CD4-positive, CD25-positive, alpha-beta regulatory T cell (primary cell): ENCODE measurements around the gene PTPRN2. TPM values are rescaled to one million over a fixed set of nuclear protein-coding genes. Genes with fewer than 3 reads are reported as not detected.

ENCODE experiments used
- ATAC-seq, 2 donors: fragments of 150-1000 bp; cut with Tn5 transposase; one replicate each; pipeline ENCODE4 v1.10.0; 2021; ENCODE audit warnings: low read depth in 2 of 2, moderate number of reproducible peaks in 2 of 2, moderate library complexity in 1 of 2
- DNase-seq, 3 donors: peaks; one replicate each; pipeline versions ENCODE4 v3.0.0 to v3.0.0-alpha.2; 2012 to 2022; ENCODE audit warnings: mixed read lengths in 1 of 3
- H3K27ac ChIP-seq: one replicate; pipeline ENCODE4 v1.7.0; 2013; ENCODE audit warnings: mild to moderate bottlenecking, low read length; ENCODE audit not compliant: insufficient read depth, poor library complexity, severe bottlenecking
- H3K27me3 ChIP-seq: one replicate; pipeline ENCODE4 v1.7.0; 2013; ENCODE audit warnings: low read length; ENCODE audit not compliant: control insufficient read depth, insufficient read depth
- H3K36me3 ChIP-seq: one replicate; pipeline ENCODE4 v1.7.0; 2013; ENCODE audit warnings: mild to moderate bottlenecking, low read length, moderate library complexity; ENCODE audit not compliant: control insufficient read depth, insufficient read depth
- H3K4me1 ChIP-seq: 2 replicates; pipeline ENCODE4 v1.7.0; 2013; ENCODE audit warnings: mild to moderate bottlenecking, low read length; ENCODE audit not compliant: insufficient read depth, control insufficient read depth, poor library complexity, severe bottlenecking
- H3K4me3 ChIP-seq: one replicate; pipeline ENCODE4 v1.7.0; 2013; ENCODE audit warnings: low read depth, mild to moderate bottlenecking, low read length, moderate library complexity
- H3K9me3 ChIP-seq, 2 experiments: 1 replicate in 1 of 2; 2 replicates in 1 of 2; pipeline ENCODE4 v1.7.0; 2013; ENCODE audit warnings: low read length in 2 of 2, mild to moderate bottlenecking in 1 of 2, moderate library complexity in 1 of 2; ENCODE audit not compliant: control insufficient read depth in 2 of 2
- H3K27ac Mint-ChIP-seq, 3 donors: one replicate each; pipeline ENCODE4 v1.8.0; 2020 to 2022; ENCODE audit warnings: mild to moderate bottlenecking in 3 of 3, mixed read lengths in 3 of 3, moderate library complexity in 2 of 3
- H3K27me3 Mint-ChIP-seq: one replicate; pipeline ENCODE4 v1.8.0; 2022; ENCODE audit warnings: mild to moderate bottlenecking, mixed read lengths
- H3K36me3 Mint-ChIP-seq: one replicate; pipeline ENCODE4 v1.8.0; 2020; ENCODE audit warnings: mixed read lengths
- H3K4me1 Mint-ChIP-seq, 4 donors: one replicate each; pipeline ENCODE4 v1.8.0; 2020 to 2022; ENCODE audit warnings: mixed read lengths in 4 of 4, mild to moderate bottlenecking in 1 of 4
- H3K4me3 Mint-ChIP-seq, 4 donors: one replicate each; pipeline ENCODE4 v1.8.0; 2020 to 2022; ENCODE audit warnings: mild to moderate bottlenecking in 4 of 4, mixed read lengths in 4 of 4, moderate library complexity in 3 of 4
- H3K9me3 Mint-ChIP-seq, 7 donors: one replicate each; pipeline ENCODE4 v1.8.0; 2020 to 2022; ENCODE audit warnings: mixed read lengths in 7 of 7, mild to moderate bottlenecking in 3 of 7, moderate library complexity in 2 of 7
- polyA plus RNA-seq, 4 donors: library from polyadenylated mRNA; unstranded; fragments of 300-500 nt; fragmentation: Illumina TruSeq; gene quantifications; one replicate each; pipeline ENCODE4 v1.2.3, GENCODE V29; 2021
- total RNA-seq: library from RNA; stranded (reverse); gene quantifications from one replicate; pipeline ENCODE4 v1.2.3, GENCODE V29; 2022

The PTPRN2 gene
- total and polyA plus RNA-seq, 5 donors from 2014 or later, result 1.6 to 4.7 (median 2.7) TPM

DNA sequence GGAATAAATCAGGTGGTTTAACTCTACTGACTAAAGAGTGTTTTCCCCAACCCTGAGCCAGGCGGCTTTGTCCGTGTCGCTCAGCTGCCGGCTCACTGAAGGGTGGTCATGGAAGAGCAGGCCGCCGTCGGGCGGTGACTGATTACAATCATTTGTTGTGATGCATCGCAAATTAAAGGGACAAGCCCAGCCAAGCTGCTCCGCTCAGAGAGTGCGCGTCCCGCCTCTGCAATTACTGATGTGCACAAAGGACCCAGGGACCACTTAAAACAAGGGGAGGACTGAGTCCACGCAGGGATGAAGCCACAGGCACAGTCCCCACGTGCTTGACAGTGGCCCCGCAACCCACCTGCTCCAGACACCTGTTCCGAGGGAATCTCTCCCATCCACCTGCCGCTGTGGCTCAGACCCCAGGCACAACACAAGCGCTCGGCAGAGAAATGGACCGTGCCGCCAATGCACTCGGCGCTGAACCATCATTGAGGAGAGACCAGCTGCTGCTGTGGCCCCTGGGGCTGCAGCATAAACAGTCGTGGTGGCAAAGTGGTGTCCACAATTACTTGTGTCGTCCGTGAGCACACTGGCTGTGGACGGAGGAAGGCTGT is 526.5 kb downstream of the PTPRN2 start:
- Histone ChIP-seq H3K27me3 (no peaks in the 10 kb centered on the region), H3K27ac (no peak overlapping the region), H3K36me3 (no peaks in the 10 kb centered on the region), H3K4me1 (no peaks in the 10 kb centered on the region), H3K9me3 (peaks cover 2 to 14% of the 10 kb centered on the region in 2 experiments), H3K4me3 (no peak overlapping the region)
- H3K9me3 Mint-ChIP-seq, result peaks cover 0 to 4% (median 0%) of the 10 kb centered on the region in 7 donors
- no peak for DNase-seq
- no peaks in the 10 kb centered on the region for H3K4me1 Mint-ChIP-seq
- no peak overlapping the region for H3K27ac Mint-ChIP-seq
- no peak for ATAC-seq
- no peak overlapping the region for H3K4me3 Mint-ChIP-seq
- no peaks in the 10 kb centered on the region for H3K36me3 Mint-ChIP-seq
- no peaks in the 10 kb centered on the region for H3K27me3 Mint-ChIP-seq

DNA sequence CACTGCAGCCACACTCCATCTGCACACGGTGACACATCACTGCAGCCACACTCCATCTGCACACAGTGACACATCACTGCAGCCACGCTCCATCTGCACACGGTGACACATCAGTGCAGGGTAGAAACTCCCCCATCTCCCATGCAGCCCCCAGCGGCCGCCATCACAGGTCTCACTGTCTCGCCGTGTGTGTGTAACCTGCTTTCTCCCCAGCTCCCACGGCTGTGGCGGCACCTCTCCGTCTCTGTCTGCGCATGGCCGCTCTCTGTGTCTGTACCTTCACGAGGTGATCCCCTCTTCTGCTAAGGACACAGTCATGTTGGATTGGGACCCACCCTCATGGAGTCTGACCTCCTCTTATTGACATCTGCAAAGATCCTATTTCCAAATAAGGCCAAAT is 527.4 kb downstream of the PTPRN2 start:
- no peaks in the 10 kb centered on the region for H3K4me1 ChIP-seq
- no peak overlapping the region for H3K4me3 ChIP-seq
- H3K27me3 Mint-ChIP-seq, result no peaks in the 10 kb centered on the region
- H3K27ac ChIP-seq, result no peak overlapping the region
- H3K4me3 Mint-ChIP-seq, result no peak overlapping the region
- no peak overlapping the region for H3K27ac Mint-ChIP-seq
- H3K9me3 Mint-ChIP-seq, result peaks cover 0 to 4% (median 0%) of the 10 kb centered on the region in 7 donors
- H3K36me3 Mint-ChIP-seq, result no peaks in the 10 kb centered on the region
- H3K9me3 ChIP-seq, result peaks cover 2 to 14% of the 10 kb centered on the region in 2 experiments
- no peaks in the 10 kb centered on the region for H3K36me3 ChIP-seq
- ATAC-seq (no peak), DNase-seq (no peak)
- H3K4me1 Mint-ChIP-seq, result no peaks in the 10 kb centered on the region
- H3K27me3 ChIP-seq, result no peaks in the 10 kb centered on the region

DNA sequence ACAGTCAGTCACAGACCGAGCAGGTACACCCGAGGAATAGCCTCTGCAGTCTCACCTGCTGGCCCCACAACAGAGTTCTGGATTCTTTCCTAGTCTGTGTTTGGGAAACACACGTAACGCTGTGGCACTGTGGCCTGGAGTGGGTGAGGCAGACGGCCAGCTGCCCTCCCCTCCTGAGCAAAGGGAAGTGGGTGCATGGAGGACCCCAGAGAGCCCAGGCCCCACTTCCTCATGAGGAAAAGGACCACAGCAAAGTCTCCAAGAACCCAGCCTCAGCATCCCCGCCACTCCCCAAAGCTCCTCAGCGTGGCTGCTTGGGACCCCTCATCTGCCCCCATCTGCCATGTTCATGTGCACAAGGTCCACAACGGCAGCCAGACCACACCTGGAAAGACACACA is 530.2 kb downstream of the PTPRN2 start:
- H3K27ac Mint-ChIP-seq, result no peak overlapping the region
- Histone ChIP-seq H3K4me3 (no peak overlapping the region), H3K9me3 (peaks cover 2 to 14% of the 10 kb centered on the region in 2 experiments), H3K27ac (no peak overlapping the region), H3K36me3 (no peaks in the 10 kb centered on the region), H3K4me1 (no peaks in the 10 kb centered on the region), H3K27me3 (no peaks in the 10 kb centered on the region)
- no peak overlapping the region for H3K4me3 Mint-ChIP-seq
- H3K4me1 Mint-ChIP-seq, result no peaks in the 10 kb centered on the region
- no peaks in the 10 kb centered on the region for H3K36me3 Mint-ChIP-seq
- H3K27me3 Mint-ChIP-seq, result no peaks in the 10 kb centered on the region
- peaks cover 0 to 4% (median 0%) of the 10 kb centered on the region in 7 donors for H3K9me3 Mint-ChIP-seq
- DNase-seq (no peak), ATAC-seq (no peak)

DNA sequence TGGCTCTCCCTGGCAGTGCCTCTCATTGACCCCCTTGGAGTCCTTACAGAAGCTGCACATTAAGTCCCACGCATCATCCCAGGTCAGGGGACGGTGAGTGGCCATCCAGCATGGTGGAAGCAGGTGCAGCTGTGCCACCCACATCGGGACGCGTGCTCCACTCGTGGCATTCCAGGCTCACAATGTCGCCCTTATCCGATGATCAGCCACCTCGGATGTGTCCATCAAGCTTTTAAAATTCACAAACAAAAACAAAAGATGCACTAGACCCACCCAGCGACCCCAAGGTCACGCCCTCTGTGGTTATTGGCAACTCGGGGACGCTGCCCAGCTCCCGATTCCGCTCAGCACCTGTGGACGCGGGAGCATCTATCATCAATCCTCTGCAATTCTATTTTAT is 530.9 kb downstream of the PTPRN2 start:
- H3K27ac ChIP-seq, result no peak overlapping the region
- H3K27me3 ChIP-seq, result no peaks in the 10 kb centered on the region
- no peaks in the 10 kb centered on the region for H3K4me1 ChIP-seq
- no peak overlapping the region for H3K4me3 Mint-ChIP-seq
- H3K27me3 Mint-ChIP-seq, result no peaks in the 10 kb centered on the region
- no peaks in the 10 kb centered on the region for H3K36me3 Mint-ChIP-seq
- H3K27ac Mint-ChIP-seq, result no peak overlapping the region
- H3K9me3 Mint-ChIP-seq, result peaks cover 0 to 4% (median 0%) of the 10 kb centered on the region in 7 donors
- H3K36me3 ChIP-seq, result no peaks in the 10 kb centered on the region
- no peaks in the 10 kb centered on the region for H3K4me1 Mint-ChIP-seq
- ATAC-seq, result no peak
- H3K9me3 ChIP-seq, result peaks cover 2 to 14% of the 10 kb centered on the region in 2 experiments
- no peak overlapping the region for H3K4me3 ChIP-seq
- no peak for DNase-seq

DNA sequence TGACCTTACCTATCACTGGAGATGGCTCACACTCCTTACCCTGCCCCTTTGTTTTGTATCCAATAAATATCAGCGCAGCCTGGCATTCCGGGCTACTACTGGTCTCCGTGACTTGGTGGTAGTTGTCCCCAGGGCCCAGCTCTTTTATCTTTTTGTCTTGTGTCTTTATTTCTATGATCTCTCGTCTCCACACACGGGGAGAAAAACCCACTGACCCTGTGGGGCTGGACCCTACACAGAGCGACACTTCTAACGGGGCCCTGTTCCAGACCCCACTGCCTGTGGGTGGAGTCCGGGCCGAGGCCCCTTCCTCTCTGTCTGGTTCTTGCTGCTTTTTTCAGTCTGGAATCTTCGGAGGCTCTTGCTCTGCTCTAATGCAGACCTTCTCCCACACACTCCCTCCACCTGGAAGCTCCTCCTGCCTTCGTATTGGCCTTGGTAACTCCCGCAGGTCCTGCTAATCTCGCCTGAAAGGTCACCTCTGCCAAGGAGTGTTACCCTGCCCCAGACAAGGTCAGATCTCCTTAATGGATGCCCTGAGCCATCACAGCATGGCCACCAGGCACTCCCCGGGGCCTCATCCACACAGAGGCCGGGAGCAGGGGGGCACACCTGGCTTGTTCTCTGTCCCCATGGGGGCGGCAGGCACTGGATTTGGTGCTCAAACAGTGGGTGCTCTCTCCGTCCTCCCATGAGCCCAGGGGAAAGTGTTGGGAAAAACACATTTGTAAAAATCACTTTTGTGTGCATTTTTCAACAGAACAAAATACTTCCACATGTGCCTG is 531.7 kb downstream of the PTPRN2 start:
- H3K27me3 ChIP-seq, result no peaks in the 10 kb centered on the region
- H3K4me1 Mint-ChIP-seq, result no peaks in the 10 kb centered on the region
- DNase-seq (no peak), ATAC-seq (no peak)
- H3K36me3 ChIP-seq, result no peaks in the 10 kb centered on the region
- no peak overlapping the region for H3K4me3 Mint-ChIP-seq
- no peaks in the 10 kb centered on the region for H3K4me1 ChIP-seq
- no peaks in the 10 kb centered on the region for H3K36me3 Mint-ChIP-seq
- peaks cover 2 to 13% of the 10 kb centered on the region in 2 experiments for H3K9me3 ChIP-seq
- no peak overlapping the region for H3K4me3 ChIP-seq
- peaks cover 0 to 4% (median 0%) of the 10 kb centered on the region in 7 donors for H3K9me3 Mint-ChIP-seq
- H3K27me3 Mint-ChIP-seq, result no peaks in the 10 kb centered on the region
- H3K27ac ChIP-seq, result no peak overlapping the region
- no peak overlapping the region for H3K27ac Mint-ChIP-seq

DNA sequence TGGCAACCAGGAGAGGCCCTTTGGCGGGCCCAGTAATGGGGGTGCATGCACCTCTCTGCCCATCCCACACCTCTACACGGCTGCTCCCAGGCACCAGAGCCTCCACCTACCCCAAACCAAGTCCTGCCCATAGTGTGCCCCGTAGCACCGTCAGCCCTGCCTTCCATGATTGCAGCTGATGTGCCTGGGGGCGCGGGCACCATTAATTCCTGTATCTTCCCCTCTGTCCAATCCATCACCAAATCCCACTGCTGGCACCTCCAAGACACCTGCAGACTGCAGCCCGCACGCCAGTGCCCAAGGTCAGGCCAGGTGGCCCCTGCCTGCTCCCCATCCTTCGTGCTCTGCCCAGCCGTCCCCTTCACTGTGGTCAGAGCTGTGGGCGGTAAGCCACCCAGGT is 533.0 kb downstream of the PTPRN2 start:
- no peaks in the 10 kb centered on the region for H3K27me3 ChIP-seq

DNA sequence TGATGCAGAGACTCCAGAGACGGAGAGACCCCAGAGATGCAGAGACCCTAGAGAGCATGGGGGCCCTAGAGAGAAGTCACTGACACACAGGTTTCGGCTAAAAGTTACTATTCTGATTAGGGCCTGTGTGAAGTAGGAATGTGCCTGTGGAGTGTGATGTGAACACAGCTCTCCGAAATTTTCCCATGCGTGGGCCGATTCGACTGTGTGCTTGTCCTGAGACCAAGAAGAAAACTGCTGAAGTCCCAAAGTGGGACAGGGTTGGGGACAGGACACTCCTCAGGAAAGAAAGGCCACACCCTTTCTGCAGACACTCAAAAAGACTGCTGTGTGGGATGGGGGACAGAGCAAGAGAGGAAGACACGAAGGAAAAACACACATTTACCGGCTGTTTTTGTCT is 533.5 kb downstream of the PTPRN2 start:
- no peaks in the 10 kb centered on the region for H3K27me3 Mint-ChIP-seq
- H3K36me3 ChIP-seq, result no peaks in the 10 kb centered on the region
- DNase-seq, result no peak

More for the DNA sequence above, 533.0 kb downstream of the PTPRN2 start:
- DNase-seq (no peak), ATAC-seq (no peak)
- H3K36me3 Mint-ChIP-seq, result no peaks in the 10 kb centered on the region
- no peak overlapping the region for H3K27ac ChIP-seq
- peaks cover 2 to 5% of the 10 kb centered on the region in 2 experiments for H3K9me3 ChIP-seq
- H3K27ac Mint-ChIP-seq, result no peak overlapping the region
- no peaks in the 10 kb centered on the region for H3K4me1 ChIP-seq
- no peak overlapping the region for H3K4me3 Mint-ChIP-seq
- H3K27me3 Mint-ChIP-seq, result no peaks in the 10 kb centered on the region
- H3K4me3 ChIP-seq, result no peak overlapping the region
- H3K9me3 Mint-ChIP-seq, result peaks cover 0 to 5% (median 0%) of the 10 kb centered on the region in 7 donors
- H3K36me3 ChIP-seq, result no peaks in the 10 kb centered on the region
- H3K4me1 Mint-ChIP-seq, result no peaks in the 10 kb centered on the region

More for the DNA sequence above, 533.5 kb downstream of the PTPRN2 start:
- H3K4me3 ChIP-seq, result no peak overlapping the region
- no peaks in the 10 kb centered on the region for H3K4me1 ChIP-seq
- Mint-ChIP-seq H3K4me3 (no peak overlapping the region), H3K27ac (no peak overlapping the region), H3K4me1 (no peaks in the 10 kb centered on the region), H3K9me3 (peaks cover 0 to 5% (median 0%) of the 10 kb centered on the region in 7 donors), H3K36me3 (no peaks in the 10 kb centered on the region)
- H3K9me3 ChIP-seq, result peaks cover 2 to 5% of the 10 kb centered on the region in 2 experiments
- no peak overlapping the region for H3K27ac ChIP-seq
- H3K27me3 ChIP-seq, result no peaks in the 10 kb centered on the region
- ATAC-seq, result no peak
